ENCODE results near the gene EHD3.

The EHD3 gene

GRCh38 chr2:31204783-31205182 lies 29.2 kb upstream of the EHD3 start:
- no peaks in the 10 kb centered on the region for H3K4me1 Mint-ChIP-seq
- H3K27me3 Mint-ChIP-seq (ENCODE audit: low read depth) = peaks cover 21% of the 10 kb centered on the region
- H3K27ac Mint-ChIP-seq = no peak overlapping the region
- TF ChIP-seq CTCF (IDR thresholded peaks at IDR 0.05; ENCODE audit: unreplicated experiment in 3 of 3) = no peak
- no peaks in the 10 kb centered on the region for H3K36me3 Mint-ChIP-seq (ENCODE audit: low read depth)
- H3K4me3 Mint-ChIP-seq = no peak overlapping the region
- H3K9me3 Mint-ChIP-seq = no peaks in the 10 kb centered on the region

DNA sequence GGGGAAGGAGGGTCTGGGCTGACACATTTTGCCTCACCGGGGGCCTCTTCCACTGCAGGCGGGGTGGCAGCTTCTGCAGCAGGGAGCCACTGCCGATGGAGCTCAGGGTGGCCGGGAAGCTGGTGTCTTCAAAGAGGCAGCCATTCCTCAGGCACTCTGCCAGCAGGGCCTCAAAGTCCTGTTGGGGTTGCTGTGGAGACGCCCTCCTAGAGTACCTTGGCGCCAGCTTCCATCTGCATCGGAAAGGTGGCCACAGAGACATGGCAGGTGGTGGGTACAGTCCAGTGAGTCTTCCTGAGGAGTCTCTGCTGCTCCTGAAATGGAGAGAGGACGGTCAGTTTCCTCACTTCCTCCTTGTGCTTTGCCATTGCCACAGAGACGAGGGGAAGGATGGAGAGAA lies 28.8 kb upstream of the EHD3 start:
- Mint-ChIP-seq H3K36me3 (ENCODE audit: low read depth) (no peaks in the 10 kb centered on the region), H3K27ac (peak overlapping the region in 1 of 3 experiments; percentile 16), H3K4me3 (no peak overlapping the region), H3K4me1 (no peaks in the 10 kb centered on the region), H3K27me3 (ENCODE audit: low read depth) (peaks cover 19% of the 10 kb centered on the region), H3K9me3 (no peaks in the 10 kb centered on the region)
- no peak for TF ChIP-seq CTCF (IDR thresholded peaks at IDR 0.05; ENCODE audit: unreplicated experiment in 3 of 3)

DNA sequence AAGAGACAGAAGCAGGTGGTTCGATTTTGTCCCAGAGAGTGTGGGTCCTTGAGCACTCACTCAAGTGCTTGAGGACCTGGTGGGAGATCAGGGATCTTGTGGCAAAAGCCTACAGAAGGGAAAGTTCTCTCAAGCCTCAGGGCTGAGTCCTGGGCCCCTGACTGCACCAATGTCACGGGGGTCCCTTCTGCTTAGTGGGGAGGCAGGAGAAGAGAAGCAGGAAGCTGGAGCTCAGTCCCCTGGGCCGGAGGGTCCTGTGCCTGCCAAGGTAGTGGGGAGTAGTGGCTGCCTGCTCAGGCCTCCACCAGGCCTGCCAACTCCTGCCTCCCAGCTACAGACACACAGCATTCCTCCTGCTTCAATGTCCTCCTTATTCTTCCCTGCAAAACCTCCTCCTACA lies 28.3 kb upstream of the EHD3 start:
- H3K4me1 Mint-ChIP-seq = no peaks in the 10 kb centered on the region
- peaks cover 19% of the 10 kb centered on the region for H3K27me3 Mint-ChIP-seq (ENCODE audit: low read depth)
- TF ChIP-seq CTCF (IDR thresholded peaks at IDR 0.05; ENCODE audit: unreplicated experiment in 3 of 3) = no peak
- H3K36me3 Mint-ChIP-seq (ENCODE audit: low read depth) = no peaks in the 10 kb centered on the region
- H3K9me3 Mint-ChIP-seq = no peaks in the 10 kb centered on the region
- H3K27ac Mint-ChIP-seq = peak overlapping the region in 1 of 3 experiments; percentile 16
- H3K4me3 Mint-ChIP-seq = no peak overlapping the region

- H3K4me1 Mint-ChIP-seq = no peaks in the 10 kb centered on the region
- H3K36me3 Mint-ChIP-seq (ENCODE audit: low read depth) = no peaks in the 10 kb centered on the region
- no peak overlapping the region for H3K27ac Mint-ChIP-seq
- no peaks in the 10 kb centered on the region for H3K9me3 Mint-ChIP-seq
- H3K4me3 Mint-ChIP-seq = no peak overlapping the region
- no peak for TF ChIP-seq CTCF (IDR thresholded peaks at IDR 0.05; ENCODE audit: unreplicated experiment in 3 of 3)
- peaks cover 12% of the 10 kb centered on the region for H3K27me3 Mint-ChIP-seq (ENCODE audit: low read depth)
Measured at GRCh38 chr2:31207790-31208189, 26.2 kb upstream of the EHD3 start.

- H3K27ac Mint-ChIP-seq = no peak overlapping the region
- H3K4me1 Mint-ChIP-seq = no peaks in the 10 kb centered on the region
- no peaks in the 10 kb centered on the region for H3K36me3 Mint-ChIP-seq (ENCODE audit: low read depth)
- H3K27me3 Mint-ChIP-seq (ENCODE audit: low read depth) = peaks cover 12% of the 10 kb centered on the region
- no peak overlapping the region for H3K4me3 Mint-ChIP-seq
- TF ChIP-seq CTCF (IDR thresholded peaks at IDR 0.05; ENCODE audit: unreplicated experiment in 3 of 3) = no peak
- no peaks in the 10 kb centered on the region for H3K9me3 Mint-ChIP-seq
Measured at GRCh38 chr2:31208240-31208639, 25.7 kb upstream of the EHD3 start.

- H3K27ac Mint-ChIP-seq = no peak overlapping the region
- no peak for TF ChIP-seq CTCF (IDR thresholded peaks at IDR 0.05; ENCODE audit: unreplicated experiment in 3 of 3)
- H3K27me3 Mint-ChIP-seq (ENCODE audit: low read depth) = peaks cover 11% of the 10 kb centered on the region
- no peak overlapping the region for H3K4me3 Mint-ChIP-seq
- H3K9me3 Mint-ChIP-seq = no peaks in the 10 kb centered on the region
- no peaks in the 10 kb centered on the region for H3K36me3 Mint-ChIP-seq (ENCODE audit: low read depth)
- no peaks in the 10 kb centered on the region for H3K4me1 Mint-ChIP-seq
Measured at GRCh38 chr2:31212659-31213600, 21.0 kb upstream of the EHD3 start.
